CD14-positive monocyte (primary cell): ENCODE results near the gene ANKRD50. TPM values are rescaled to one million over a fixed set of nuclear protein-coding genes. Genes with fewer than 3 reads are reported as not detected.

Experiments used
- DNase-seq, 3 donors: peaks; one replicate each; pipeline ENCODE4 v3.0.0-alpha.2; 2011 to 2022
- H2AFZ ChIP-seq: 2 replicates; pipeline ENCODE4 v1.6.0; 2012; ENCODE audit warnings: mild to moderate bottlenecking, low read depth, low read length, inconsistent platforms; ENCODE audit not compliant: insufficient read depth, poor library complexity, severe bottlenecking
- H3K27ac ChIP-seq, 2 donors: 1 replicate in 1 of 2; 2 replicates in 1 of 2; pipeline ENCODE4 v1.5.1; 2012 to 2013; ENCODE audit warnings: low read length in 2 of 2, control low read depth in 1 of 2, inconsistent platforms in 1 of 2, low read depth in 1 of 2, mild to moderate bottlenecking in 1 of 2
- H3K27me3 ChIP-seq, 2 donors: one replicate each; pipeline versions ENCODE4 v1.6.0 to v1.6.1; 2011 to 2013; ENCODE audit warnings: low read length in 2 of 2; ENCODE audit not compliant: control insufficient read depth in 2 of 2, insufficient read depth in 2 of 2
- H3K36me3 ChIP-seq, 2 donors: replicated peaks in 1 of 2; 1 replicate in 1 of 2; 2 replicates in 1 of 2; pipeline versions ENCODE4 v1.5.1 to v1.6.1; 2012 to 2013; ENCODE audit warnings: low read length in 2 of 2, control low read depth in 1 of 2, inconsistent platforms in 1 of 2, mild to moderate bottlenecking in 1 of 2; ENCODE audit not compliant: insufficient read depth in 2 of 2, control insufficient read depth in 1 of 2
- H3K4me1 ChIP-seq, 2 donors: 1 replicate in 1 of 2; 2 replicates in 1 of 2; pipeline versions ENCODE4 v1.5.1 to v1.6.1; 2012 to 2013; ENCODE audit warnings: low read length in 2 of 2, control low read depth in 1 of 2, inconsistent platforms in 1 of 2, mild to moderate bottlenecking in 1 of 2, moderate library complexity in 1 of 2; ENCODE audit not compliant: insufficient read depth in 2 of 2, control insufficient read depth in 1 of 2
- H3K4me2 ChIP-seq: replicated peaks from 2 replicates; pipeline ENCODE3; 2012; ENCODE audit warnings: low read length, moderate library complexity, mild to moderate bottlenecking; ENCODE audit not compliant: poor library complexity, severe bottlenecking; ENCODE audit errors: extremely low read depth
- H3K4me3 ChIP-seq, 3 experiments: fragments of 200-600 bp in 1 of 3; sonication (generic) in 1 of 3; replicated peaks in 1 of 3; 1 replicate in 2 of 3; 2 replicates in 1 of 3; pipeline ENCODE4 v1.5.1; 2011 to 2013; ENCODE audit warnings: low read length in 3 of 3, mild to moderate bottlenecking in 3 of 3, control low read depth in 2 of 3, low read depth in 2 of 3, inconsistent platforms in 1 of 3, moderate library complexity in 1 of 3
- H3K79me2 ChIP-seq: 2 replicates; pipeline ENCODE4 v1.6.0; 2012; ENCODE audit warnings: mild to moderate bottlenecking, control low read depth, inconsistent platforms, low read length, moderate library complexity; ENCODE audit not compliant: insufficient read depth
- H3K9ac ChIP-seq: 2 replicates; pipeline ENCODE4 v1.6.0; 2017; ENCODE audit warnings: low read length, mild to moderate bottlenecking; ENCODE audit not compliant: insufficient read depth, poor library complexity, severe bottlenecking
- H3K9me3 ChIP-seq, 2 donors: replicated peaks in 1 of 2; 1 replicate in 1 of 2; 2 replicates in 1 of 2; pipeline versions ENCODE4 v1.5.1 to v1.6.1; 2012 to 2013; ENCODE audit warnings: low read length in 2 of 2, control low read depth in 1 of 2; ENCODE audit not compliant: control insufficient read depth in 1 of 2, insufficient read depth in 1 of 2
- H4K20me1 ChIP-seq: 2 replicates; pipeline ENCODE4 v1.6.0; 2012; ENCODE audit warnings: mild to moderate bottlenecking, low read length, control low read depth, moderate library complexity; ENCODE audit not compliant: insufficient read depth
- H3K27ac Mint-ChIP-seq, 7 donors: one replicate each; pipeline ENCODE4 v1.8.0; 2020; ENCODE audit warnings: mild to moderate bottlenecking in 7 of 7, mixed read lengths in 7 of 7, moderate library complexity in 6 of 7, inconsistent platforms in 2 of 7
- H3K27me3 Mint-ChIP-seq, 3 donors: one replicate each; pipeline ENCODE4 v1.8.0; 2021 to 2022; ENCODE audit warnings: low read depth in 3 of 3, mild to moderate bottlenecking in 3 of 3, mixed read lengths in 3 of 3, moderate library complexity in 3 of 3, inconsistent platforms in 1 of 3
- H3K36me3 Mint-ChIP-seq, 2 donors: one replicate each; pipeline ENCODE4 v1.8.0; 2020; ENCODE audit warnings: mixed read lengths in 2 of 2, inconsistent platforms in 1 of 2, mild to moderate bottlenecking in 1 of 2
- H3K4me1 Mint-ChIP-seq: one replicate; pipeline ENCODE4 v1.8.0; 2020; ENCODE audit warnings: mild to moderate bottlenecking, mixed read lengths
- H3K4me3 Mint-ChIP-seq, 2 donors: one replicate each; pipeline ENCODE4 v1.8.0; 2020; ENCODE audit warnings: mild to moderate bottlenecking in 2 of 2, mixed read lengths in 2 of 2, moderate library complexity in 1 of 2
- H3K9me3 Mint-ChIP-seq, 7 donors: one replicate each; pipeline ENCODE4 v1.8.0; 2020 to 2022; ENCODE audit warnings: mixed read lengths in 7 of 7, mild to moderate bottlenecking in 6 of 7, moderate library complexity in 6 of 7, inconsistent platforms in 2 of 7
- CTCF ChIP-seq: fragments of 200-600 bp; IDR thresholded peaks from one replicate; pipeline ENCODE4 v1.8.0; 2022; ENCODE audit warnings: antibody characterized with exemption, mild to moderate bottlenecking
- WGBS: methylation state at CpG from one replicate; pipeline ENCODE4 v1.1.5; 2013; ENCODE audit warnings: missing lambda C conversion rate; ENCODE audit not compliant: insufficient coverage; 5-methylcytosine and 5-hydroxymethylcytosine counted together
- intact Hi-C, 2 donors: fragments of 100-400 bp; cut with micrococcal nuclease; formaldehyde crosslinking; loops; one replicate each; pipeline versions ENCODE4 v1.15.0 to v1.15.1; 2023
- polyA plus RNA-seq, 3 donors: library from polyadenylated mRNA; depleted of rRNA in 1 of 3; unstranded in 2 of 3; stranded (reverse) in 1 of 3; fragments of 300-500 nt in 2 of 3; fragments of >200 nt in 1 of 3; fragmentation: Illumina TruSeq in 2 of 3; gene quantifications; 1 replicate in 2 of 3; 2 replicates in 1 of 3; pipeline ENCODE4 v1.2.3, GENCODE V29; 2012 to 2021

The ANKRD50 gene
- polyA plus RNA-seq, 3 donors, result 2.6 to 6.4 (median 5.0) TPM

DNA sequence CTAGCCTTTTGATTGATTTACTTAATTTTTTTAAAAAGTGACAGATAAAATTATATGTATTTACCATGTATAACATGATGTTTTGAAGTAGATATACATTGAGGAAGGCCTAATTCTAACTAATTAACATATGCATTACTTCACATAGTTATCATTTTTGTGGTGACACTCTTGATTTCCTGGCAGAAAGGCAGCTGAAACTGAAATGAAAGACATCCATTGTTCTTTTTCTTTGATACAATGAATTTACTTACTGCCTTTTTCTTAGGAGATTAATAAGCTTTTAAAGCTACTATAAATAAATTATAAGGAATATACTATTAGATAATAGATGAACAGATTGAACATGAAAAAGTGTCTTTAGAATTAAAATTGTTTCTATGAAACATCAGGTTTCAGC is 26.7 kb downstream of the ANKRD50 start:
- no peaks in the 10 kb centered on the region for H3K9me3 ChIP-seq
- Mint-ChIP-seq H3K4me3 (no peak overlapping the region), H3K4me1 (peaks cover 7% of the 10 kb centered on the region), H3K36me3 (peaks cover 6 to 37% of the 10 kb centered on the region in 2 donors), H3K27me3 (no peaks in the 10 kb centered on the region), H3K9me3 (peaks cover 0 to 3% (median under 1%) of the 10 kb centered on the region in 7 donors), H3K27ac (no peak overlapping the region)
- peaks cover 54% of the 10 kb centered on the region for H4K20me1 ChIP-seq
- H3K4me1 ChIP-seq, result no peaks in the 10 kb centered on the region
- no peak overlapping the region for H3K27ac ChIP-seq
- H3K79me2 ChIP-seq, result peaks cover 66% of the 10 kb centered on the region
- H3K4me2 ChIP-seq, result no peak overlapping the region
- H3K4me3 ChIP-seq, result no peak overlapping the region
- no peak for DNase-seq
- no peak overlapping the region for H2AFZ ChIP-seq
- TF ChIP-seq CTCF, result no peak
- H3K27me3 ChIP-seq, result no peaks in the 10 kb centered on the region
- H3K36me3 ChIP-seq, result peaks cover 0 to 8% of the 10 kb centered on the region in 2 donors
- intact Hi-C loops, result no loop called here
- no peak overlapping the region for H3K9ac ChIP-seq

DNA sequence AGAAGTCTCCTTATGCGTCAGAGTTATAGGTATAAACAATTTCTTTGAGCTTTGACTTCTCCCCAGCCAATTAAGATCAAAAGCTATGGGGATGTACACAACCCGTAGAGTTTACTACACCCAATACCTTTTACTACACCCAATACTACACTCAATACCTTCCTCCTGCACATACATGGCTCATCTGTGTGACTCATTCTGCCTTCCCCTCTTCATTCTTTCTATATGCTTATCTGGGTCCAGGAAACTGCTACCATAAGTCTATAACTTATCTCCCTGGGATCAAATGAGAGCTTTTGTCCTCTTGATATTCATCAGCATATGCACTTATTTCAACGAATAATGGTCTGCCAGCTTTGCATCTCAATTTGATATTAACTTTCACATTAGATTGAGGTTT is 28.2 kb downstream of the ANKRD50 start:
- peaks cover 66% of the 10 kb centered on the region for H3K79me2 ChIP-seq
- H3K27ac Mint-ChIP-seq, result no peak overlapping the region

More for the DNA sequence above, 28.2 kb downstream of the ANKRD50 start:
- DNase-seq, result no peak
- Histone ChIP-seq H3K27ac (no peak overlapping the region), H3K4me1 (no peaks in the 10 kb centered on the region), H3K36me3 (peaks cover 0 to 12% of the 10 kb centered on the region in 2 donors), H2AFZ (no peak overlapping the region), H4K20me1 (peaks cover 59% of the 10 kb centered on the region), H3K9me3 (no peaks in the 10 kb centered on the region), H3K4me3 (no peak overlapping the region), H3K27me3 (no peaks in the 10 kb centered on the region), H3K9ac (no peak overlapping the region), H3K4me2 (no peak overlapping the region)
- peaks cover 10 to 35% of the 10 kb centered on the region in 2 donors for H3K36me3 Mint-ChIP-seq
- H3K4me1 Mint-ChIP-seq, result peaks cover 9% of the 10 kb centered on the region
- peaks cover 0 to 3% (median 0%) of the 10 kb centered on the region in 7 donors for H3K9me3 Mint-ChIP-seq
- TF ChIP-seq CTCF, result no peak
- intact Hi-C loops, result no loop called here
- H3K27me3 Mint-ChIP-seq, result no peaks in the 10 kb centered on the region
- WGBS, result 100% methylated on average over 1 of the region's 3 CpGs
- no peak overlapping the region for H3K4me3 Mint-ChIP-seq
